ENCODE measurements around the gene PMF1. TPM values are rescaled to one million over a fixed set of nuclear protein-coding genes. Genes with fewer than 3 reads are reported as not detected.
A peak's percentile ranks its signal among the peaks of the same experiment; 100 is the strongest.
"Not testable (repeated sequence)": the region's sequence is repeated elsewhere in the genome, so short reads cannot be mapped to it uniquely, and the experiment has no call there.

PMF1 gene, protein sequence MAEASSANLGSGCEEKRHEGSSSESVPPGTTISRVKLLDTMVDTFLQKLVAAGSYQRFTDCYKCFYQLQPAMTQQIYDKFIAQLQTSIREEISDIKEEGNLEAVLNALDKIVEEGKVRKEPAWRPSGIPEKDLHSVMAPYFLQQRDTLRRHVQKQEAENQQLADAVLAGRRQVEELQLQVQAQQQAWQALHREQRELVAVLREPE
- total RNA-seq (2014; rRNA removed; shearing (Covaris generic)) = 49.4 and 71.6 TPM in 2 replicates
- polyA plus RNA-seq (2015; cell fraction: cytosol; rRNA removed) = 52.8 and 61.9 TPM in 2 replicates
- polyA plus RNA-seq (2015; cell fraction: nucleus; rRNA removed) = 44.0 and 50.3 TPM in 2 replicates

DNA sequence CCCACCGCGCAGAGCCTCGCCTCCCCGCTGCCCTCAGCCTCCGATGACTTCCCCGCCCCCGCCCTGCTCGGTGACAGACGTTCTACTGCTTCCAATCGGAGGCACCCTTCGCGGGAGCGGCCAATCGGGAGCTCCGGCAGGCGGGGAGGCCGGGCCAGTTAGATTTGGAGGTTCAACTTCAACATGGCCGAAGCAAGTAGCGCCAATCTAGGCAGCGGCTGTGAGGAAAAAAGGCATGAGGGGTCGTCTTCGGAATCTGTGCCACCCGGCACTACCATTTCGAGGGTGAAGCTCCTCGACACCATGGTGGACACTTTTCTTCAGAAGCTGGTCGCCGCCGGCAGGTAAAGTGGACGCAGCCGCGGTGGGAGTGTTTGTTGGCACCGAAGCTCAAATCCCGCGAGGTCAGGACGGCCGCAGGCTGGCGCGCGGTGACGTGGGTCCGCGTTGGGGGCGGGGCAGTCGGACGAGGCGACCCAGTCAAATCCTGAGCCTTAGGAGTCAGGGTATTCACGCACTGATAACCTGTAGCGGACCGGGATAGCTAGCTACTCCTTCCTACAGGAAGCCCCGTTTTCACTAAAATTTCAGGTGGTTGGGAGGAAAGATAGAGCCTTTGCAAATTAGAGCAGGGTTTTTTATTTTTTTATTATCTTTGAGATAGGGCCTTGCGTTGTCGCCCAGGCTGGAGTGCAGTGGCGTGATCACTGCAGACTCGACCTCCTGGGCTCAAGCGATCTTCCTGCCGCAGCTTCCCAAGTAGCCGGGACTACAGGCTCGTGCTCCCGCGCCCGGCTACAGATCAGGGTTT lies at the start of gene PMF1:
TSS of gene PMF1 (plus strand) at position 175 of the 811 bp plus-strand sequence. CDS start at position 184, 9 bp downstream.
- peak; percentile 94 for DNase-seq (ENCODE audit: low read depth)

DNA sequence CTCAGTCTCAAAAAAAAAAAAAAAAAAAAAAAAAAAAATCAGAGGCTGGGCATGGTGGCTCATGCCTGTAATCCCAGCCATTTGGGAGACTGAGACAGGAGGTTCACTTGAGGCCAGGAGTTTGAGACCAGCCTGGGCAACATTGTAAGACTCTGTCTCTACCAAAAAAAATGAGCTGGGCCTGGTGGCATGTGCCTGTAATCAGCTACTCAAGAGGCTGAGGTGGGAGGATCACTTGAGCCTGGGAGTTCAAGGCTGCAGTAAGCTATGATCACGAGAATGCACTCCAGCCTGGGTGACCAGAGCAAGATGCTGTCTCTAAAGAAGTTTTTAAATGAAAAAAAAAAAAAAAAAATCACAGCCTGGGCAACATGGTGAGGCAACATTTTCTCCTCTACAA lies 49.1 kb upstream of the PMF1 start:
- no peak for DNase-seq (ENCODE audit: low read depth)

DNA sequence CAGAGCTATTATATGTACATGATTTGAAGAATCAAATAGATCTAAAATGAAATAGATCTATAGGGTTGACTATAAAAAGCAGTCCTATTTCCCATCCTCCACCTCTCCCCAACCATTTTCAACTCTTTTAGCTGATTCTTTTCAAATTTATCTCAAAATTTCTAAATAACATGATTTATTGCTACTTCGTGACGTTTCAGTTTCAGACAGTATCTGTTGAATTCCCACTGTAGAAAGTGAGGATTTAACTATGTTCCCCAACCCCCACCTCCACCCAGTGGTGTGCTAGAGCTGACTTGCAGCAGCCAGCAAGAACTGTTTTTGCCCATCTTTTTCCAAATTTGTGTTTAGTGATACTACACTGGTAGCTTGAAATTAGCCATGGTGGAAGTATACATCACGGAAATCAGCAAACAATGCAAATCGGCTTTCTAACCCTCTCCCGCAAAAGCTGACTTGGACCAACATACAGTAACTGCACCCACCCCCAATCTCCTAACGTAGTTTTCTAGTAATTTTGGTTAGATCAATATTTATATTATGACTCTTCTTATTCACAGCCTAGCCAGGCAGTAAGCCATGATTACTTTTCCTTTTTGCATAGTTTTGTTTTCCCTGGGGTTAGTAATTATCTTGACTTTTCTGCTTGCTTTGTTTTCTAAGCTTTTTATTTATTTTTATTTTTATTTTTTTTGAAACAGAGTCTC lies 48.5 kb upstream of the PMF1 start:
- no peak for DNase-seq (ENCODE audit: low read depth)

DNA sequence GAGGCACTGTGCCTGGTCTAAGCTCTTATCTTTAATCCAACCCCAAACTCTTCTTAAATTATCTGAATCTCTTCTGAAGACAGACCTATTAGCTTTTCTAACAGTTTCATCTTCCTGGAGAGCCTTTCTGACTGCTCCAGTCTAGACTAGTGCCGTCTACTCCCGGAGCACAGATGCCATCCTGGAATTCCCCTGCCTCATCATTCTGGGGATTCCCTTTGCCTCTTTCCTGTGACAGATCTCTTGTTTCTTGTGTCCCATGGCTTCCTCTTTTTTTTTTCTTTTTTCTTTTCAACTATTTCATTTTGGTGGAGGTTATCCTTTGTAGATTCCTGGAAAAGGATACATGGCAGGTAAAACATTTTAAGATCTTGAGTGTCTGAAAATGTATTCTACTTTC lies 47.7 kb upstream of the PMF1 start:
- DNase-seq (ENCODE audit: low read depth) = no peak

DNA sequence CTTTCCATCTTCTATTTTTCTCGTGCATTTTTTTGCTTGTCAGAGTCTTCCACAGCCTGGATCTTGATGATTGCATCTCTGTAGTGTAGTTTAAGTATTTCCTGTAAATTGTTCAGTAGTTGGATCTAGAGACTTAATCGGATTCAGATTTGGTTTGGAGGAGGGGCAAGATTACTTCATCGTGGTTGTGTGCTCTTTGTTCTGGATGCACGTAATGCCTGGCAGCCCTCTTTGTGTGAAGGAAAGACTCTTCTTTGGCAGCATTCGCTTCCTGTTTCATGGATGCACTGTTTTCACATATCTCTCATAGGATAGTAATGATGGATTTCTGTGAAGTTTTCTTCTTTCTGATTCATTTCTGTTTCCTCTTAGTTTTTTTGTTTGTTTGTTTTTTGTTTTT lies 45.3 kb upstream of the PMF1 start:
- no peak for DNase-seq (ENCODE audit: low read depth)

DNA sequence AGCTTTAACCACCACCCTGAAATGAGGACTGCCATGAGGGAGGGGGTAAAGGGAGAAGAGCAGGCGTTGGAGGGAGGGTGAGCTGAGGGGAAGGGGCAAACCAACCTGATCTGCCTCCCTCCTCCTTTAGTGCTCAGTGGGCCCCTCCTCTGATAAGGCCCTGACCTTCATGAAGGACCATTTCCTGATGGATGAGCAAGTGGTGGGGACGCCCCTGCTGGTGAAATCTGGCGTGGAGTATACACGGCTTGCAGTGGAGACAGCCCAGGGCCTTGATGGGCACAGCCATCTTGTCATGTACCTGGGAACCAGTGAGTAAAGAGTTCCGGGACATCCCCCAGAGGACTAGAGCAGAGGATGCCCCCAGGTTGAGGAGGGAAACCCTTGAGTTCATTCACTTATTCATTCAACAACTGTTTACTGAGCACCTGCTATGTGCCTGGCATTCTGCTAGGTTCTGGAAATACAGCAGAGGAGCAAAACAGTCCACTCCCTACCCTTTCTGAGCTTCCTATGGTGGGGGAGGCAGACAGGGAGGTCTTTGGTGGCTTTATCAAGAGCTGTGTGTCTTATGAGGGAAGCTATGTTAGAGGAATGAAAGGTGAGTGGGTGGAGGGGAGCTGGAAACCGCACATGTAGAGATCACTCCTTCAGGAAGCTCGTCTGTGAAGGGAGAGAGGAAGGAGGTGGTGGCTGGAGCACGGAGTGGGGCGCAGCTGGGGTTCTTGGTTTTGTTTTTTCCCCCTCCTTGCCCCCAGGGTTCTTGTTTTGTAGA lies 39.9 kb upstream of the PMF1 start:
- DNase-seq (ENCODE audit: low read depth) = no peak

DNA sequence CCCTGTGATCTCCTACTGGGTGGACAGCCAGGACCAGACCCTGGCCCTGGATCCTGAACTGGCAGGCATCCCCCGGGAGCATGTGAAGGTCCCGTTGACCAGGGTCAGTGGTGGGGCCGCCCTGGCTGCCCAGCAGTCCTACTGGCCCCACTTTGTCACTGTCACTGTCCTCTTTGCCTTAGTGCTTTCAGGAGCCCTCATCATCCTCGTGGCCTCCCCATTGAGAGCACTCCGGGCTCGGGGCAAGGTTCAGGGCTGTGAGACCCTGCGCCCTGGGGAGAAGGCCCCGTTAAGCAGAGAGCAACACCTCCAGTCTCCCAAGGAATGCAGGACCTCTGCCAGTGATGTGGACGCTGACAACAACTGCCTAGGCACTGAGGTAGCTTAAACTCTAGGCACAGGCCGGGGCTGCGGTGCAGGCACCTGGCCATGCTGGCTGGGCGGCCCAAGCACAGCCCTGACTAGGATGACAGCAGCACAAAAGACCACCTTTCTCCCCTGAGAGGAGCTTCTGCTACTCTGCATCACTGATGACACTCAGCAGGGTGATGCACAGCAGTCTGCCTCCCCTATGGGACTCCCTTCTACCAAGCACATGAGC lies 36.1 kb upstream of the PMF1 start:
- no peak for DNase-seq (ENCODE audit: low read depth)

DNA sequence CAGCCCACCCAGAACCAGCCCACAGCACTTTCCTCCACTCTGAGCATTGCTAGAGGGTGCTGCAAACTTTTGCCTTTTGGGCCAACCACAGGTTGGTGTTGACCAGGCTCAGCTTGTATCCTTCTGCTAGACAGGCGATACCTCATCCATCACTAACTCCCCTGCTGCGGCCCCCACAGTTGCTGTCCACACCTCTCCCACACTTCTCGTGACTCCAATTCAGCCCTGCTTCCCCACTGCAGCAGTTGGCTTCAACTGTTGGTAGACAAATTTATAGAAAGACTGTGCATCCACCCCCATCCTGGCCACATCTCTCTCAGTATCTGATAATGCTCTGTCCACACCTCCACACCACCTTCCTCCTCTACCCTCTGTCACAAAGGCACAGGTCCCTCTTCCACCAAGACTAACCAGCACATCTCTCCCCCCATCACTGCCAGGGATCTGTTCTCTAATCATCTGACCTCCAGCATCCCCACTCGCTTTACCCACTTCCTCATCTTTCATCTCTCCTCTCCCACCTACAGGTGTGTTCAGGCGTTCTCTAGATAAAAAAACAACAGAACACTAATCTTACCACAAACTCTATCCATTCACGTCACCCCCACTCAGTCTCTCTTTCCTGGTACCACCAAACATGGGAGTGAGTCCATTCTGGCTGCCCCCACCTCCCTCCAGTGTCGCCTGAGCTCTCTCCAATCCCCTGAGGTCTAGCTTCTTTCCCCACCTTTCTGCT lies 34.7 kb upstream of the PMF1 start:
- DNase-seq (ENCODE audit: low read depth) = no peak

DNA sequence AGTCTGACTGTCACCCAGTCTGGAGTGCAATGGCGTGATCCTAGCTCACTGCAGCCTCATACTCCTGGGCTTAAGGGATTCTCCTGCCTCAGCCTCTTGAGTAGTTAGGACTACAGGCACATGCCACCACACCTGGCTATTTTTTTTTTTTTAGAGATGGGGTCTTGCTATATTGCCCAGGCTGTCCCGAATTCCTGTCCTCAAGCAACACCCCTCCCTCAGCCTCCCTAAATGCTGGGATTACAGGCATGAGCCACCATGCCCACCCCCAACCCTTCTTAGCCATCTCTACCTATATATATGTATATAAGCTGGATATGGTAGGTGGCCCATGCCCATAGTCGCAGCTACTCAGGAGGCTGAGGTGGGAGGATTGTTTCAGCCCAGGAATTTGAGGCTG lies 32.3 kb upstream of the PMF1 start:
- no peak for DNase-seq (ENCODE audit: low read depth)

DNA sequence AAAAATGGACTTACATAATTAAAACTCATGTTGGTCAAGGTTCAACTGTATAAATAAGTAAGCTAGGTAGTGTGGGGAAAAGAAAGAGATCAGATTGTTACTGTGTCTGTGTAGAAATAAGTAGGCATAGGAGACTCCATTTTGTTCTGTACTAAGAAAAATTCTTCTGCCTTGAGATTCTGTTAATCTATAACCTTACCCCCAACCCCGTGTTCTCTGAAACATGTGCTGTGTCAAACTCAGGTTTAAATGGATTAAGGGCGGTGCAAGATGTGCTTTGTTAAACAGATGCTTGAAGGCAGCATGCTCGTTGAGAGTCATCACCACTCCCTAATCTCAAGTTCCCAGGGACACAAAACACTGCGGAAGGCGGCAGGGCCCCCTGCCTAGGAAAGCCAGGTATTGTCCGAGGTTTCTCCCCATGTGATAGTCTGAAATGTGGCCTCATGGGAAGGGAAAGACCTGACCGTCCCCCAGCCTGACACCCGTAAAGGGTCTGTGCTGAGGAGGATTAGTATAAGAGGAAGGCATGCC lies 31.3 kb upstream of the PMF1 start:
- not testable (repeated sequence) for DNase-seq (ENCODE audit: low read depth)

DNA sequence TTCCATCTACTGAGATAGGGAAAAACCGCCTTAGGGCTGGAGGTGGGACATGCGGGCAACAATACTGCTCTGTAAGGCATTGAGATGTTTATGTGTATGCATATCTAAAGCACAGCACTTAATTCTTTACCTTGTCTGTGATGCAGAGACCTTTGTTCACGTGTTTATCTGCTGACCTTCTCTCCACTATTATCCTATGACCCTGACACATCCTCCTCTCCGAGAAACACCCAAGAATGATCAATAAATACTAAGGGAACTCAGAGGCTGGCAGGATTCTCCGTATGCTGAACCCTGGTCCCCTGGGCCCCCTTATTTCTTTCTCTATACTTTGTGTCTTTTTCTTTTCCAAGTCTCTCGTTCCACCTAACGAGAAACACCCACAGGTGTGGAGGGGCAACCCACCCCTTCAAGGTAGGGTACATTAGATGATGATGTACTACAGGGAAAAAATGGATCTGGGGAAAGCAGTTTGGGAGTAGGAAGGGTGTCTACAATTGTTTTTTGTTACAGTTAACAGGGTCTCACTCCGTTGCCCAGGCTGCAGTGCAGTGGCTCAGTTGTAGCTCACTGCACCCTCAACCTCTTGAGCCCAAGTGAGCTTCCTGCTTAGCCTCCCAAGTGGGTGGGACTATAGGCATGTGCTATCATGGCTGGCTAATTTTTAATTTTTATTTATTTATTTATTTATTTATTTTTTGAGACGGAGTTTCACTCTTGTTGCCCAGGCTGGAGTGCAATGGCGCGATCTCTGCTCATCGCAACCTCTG lies 30.6 kb upstream of the PMF1 start:
- DNase-seq (ENCODE audit: low read depth) = not testable (repeated sequence)

DNA sequence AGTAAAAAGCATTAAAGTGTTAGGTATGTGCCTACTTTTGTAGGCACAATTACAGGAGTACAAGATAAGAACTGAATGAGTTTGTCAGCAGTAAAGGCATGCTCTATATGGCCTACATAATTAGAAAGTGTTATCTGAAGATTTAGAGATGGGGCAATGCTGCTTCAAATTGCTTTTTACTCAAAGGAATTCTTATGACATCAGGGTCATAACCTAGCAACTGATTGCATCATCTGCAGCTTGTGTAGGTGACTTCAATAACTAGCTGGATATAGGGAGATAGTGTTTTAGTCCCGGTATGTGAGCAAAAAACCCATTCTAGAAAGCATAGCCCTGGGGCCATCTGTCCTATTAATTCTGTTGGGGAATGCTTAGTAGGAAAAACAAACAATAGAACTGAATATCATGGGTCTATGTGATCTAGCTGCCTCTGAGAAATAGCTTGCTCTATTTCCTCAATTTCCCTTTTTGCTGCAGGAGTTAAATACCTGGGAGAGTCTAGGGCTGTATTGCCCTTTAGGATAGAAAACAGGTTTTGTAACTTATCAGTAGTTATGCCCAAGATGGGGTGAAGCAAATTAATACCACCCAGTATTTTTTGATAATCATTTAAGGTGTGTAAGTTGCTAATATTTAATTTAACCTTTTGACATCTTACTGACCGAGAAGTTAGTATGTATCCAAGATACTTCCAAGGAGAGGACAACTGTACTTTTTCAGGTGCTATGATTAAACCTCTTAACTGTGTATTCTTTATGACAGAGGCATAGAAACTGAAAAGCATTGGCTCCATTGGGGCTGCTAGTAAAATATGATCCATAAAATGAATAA lies 26.2 kb upstream of the PMF1 start:
- not testable (repeated sequence) for DNase-seq (ENCODE audit: low read depth)

DNA sequence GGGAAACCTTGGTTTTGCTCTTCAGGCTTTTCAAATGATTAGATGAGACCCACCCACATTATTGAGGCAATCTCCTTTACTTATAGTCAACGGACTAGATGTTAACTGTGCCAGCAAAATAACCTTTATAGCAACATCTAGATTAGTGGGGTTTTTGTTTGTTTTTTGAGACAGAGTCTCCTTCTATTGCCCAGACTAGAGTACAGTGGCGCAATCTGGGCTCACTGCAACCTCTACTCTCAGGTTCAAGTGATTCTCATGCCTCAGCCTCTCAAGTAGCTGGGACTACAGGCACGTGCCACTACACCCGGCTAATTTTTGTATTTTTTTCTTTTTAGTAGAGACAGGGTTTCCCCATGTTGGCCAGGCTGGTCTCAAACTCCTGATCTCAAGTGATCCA lies 22.5 kb upstream of the PMF1 start:
- not testable (repeated sequence) for DNase-seq (ENCODE audit: low read depth)

DNA sequence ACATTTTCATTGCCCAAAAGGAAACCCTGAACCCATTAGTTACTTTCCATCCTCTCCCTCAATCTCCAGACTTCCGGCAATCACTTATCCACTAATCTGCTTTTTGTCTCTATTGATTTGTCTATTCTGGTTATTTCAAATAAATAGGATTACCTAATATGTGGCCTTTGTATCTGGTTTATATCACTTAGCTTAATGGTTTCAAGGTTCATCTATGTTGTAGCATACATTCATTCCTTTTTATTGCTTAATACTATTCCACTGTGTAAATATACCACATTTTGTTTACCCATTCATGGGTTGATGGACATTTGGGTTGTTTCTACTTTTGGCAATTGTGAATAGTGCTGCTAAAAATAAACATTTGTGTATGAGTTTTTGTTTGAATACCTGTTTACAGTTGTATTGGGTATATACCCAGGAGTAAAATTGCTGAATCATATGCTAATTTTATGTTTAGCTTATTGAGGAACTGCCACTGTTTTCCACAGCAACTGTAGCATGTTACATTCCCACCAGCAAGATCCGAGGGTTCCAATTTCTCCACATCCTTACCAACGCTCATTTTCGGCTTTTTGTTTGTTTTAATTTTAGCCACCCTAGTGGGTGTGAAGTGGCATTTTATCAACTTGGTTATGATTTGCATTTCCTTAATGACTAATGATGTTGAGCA lies 21.4 kb upstream of the PMF1 start:
- no peak for DNase-seq (ENCODE audit: low read depth)

DNA sequence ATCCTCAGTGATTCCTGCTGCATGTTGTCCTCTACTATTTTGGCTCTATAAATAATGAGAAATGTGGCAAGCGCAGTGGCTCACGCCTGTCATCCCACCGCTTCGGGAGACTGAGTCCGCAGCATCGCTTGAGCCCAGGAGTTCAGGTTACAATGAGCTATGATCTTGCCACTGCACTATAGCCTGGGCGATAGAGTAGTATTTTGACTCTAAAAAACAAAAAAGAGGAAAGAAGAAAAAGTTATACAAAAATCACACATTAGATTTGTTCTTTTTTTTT lies 19.7 kb upstream of the PMF1 start:
- no peak for DNase-seq (ENCODE audit: low read depth)

DNA sequence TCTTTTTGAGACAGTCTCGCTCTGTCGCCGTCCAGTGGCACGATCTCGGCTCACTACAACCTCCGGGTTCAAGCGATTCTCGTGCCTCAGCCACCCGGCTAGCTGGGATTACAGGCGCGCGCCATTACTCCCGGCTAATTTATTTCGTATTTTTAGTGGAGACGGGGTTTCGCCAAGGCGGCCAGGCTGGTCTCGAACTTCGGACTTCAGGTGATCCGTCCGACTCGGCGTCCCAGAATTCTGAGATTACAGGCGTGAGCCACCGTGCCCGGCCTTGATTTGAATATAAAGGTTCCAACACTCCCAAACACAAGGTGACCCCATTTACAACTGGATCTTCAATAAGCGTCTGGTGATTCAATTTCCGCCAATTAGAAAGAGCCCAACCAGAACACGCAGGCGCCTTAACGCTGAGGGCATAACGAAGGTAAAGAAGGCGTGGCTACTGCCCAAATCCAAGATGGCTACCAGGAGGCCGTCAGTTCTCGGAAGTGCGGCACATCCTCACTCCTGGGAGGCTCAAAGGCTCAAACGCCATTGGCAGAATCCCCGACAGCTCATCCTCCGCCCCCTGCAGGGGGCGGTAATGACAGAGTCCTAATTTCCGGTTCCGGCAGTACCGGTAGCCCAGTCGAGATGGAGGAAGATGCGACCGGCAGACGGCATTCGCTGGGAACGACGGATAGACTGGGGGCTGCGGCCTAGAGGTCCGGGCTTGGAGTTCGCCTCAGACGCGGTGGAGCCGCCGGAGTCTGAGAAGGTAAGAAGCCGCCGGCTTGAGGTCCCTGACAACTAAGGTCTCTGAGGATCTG lies 19.1 kb upstream of the PMF1 start, which contains the start of gene SLC25A44:
TSS of gene SLC25A44 (plus strand) at position 617 of the 812 bp plus-strand sequence. CDS start 5,744 bp downstream, outside the sequence.
- peak; percentile 99 for DNase-seq (ENCODE audit: low read depth)

DNA sequence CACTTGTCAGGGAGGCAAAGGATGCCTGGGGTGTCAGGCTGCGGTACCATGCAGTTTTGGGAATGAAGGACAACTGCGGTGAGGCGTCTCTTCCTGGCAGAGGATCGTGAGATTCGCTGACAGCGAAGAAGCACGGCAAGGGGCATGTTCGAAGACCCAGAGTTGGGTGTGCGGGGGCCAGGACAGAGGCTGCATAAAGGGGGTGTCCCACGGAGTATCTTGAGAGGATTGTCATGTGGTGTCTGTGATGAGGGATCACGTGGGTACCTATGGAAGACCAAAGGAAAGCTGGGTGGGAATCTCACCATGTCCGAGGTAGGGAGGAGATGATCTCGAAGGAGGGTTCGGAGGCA lies 18.5 kb upstream of the PMF1 start:
- DNase-seq (ENCODE audit: low read depth) = no peak

Measured in HT1080 (cell line).